Endothelial cell of umbilical vein (primary cell): ENCODE measurements around the gene BHLHE23.

Experiments
- CTCF ChIP-seq, 2 donors: IDR thresholded peaks; 1 replicate in 1 of 2; 2 replicates in 1 of 2; pipeline ENCODE4 v1.5.1; 2011; ENCODE audit warnings: low read length in 2 of 2, mild to moderate bottlenecking in 2 of 2, moderate library complexity in 2 of 2, control low read depth in 1 of 2, inconsistent platforms in 1 of 2, low read depth in 1 of 2; ENCODE audit not compliant: insufficient read depth in 1 of 2; ENCODE audit errors: extremely low read depth in 1 of 2
- EZH2 ChIP-seq: IDR thresholded peaks from 2 replicates; pipeline ENCODE4 v1.6.1; 2012; ENCODE audit warnings: borderline replicate concordance, low read depth, mild to moderate bottlenecking, moderate library complexity, low read length, inconsistent platforms; ENCODE audit not compliant: severe bottlenecking
- GATA2 ChIP-seq: IDR thresholded peaks from 2 replicates; pipeline ENCODE4 v1.7.0; 2011; ENCODE audit warnings: low read depth, mild to moderate bottlenecking, moderate library complexity, mixed read lengths, low read length; ENCODE audit not compliant: insufficient read length, insufficient read depth
- JUN ChIP-seq: IDR thresholded peaks from 2 replicates; pipeline ENCODE4 v1.6.1; 2011; ENCODE audit warnings: borderline replicate concordance, low read depth; ENCODE audit not compliant: insufficient read length, insufficient read depth
- POLR2AphosphoS5 ChIP-seq: IDR thresholded peaks from 2 replicates; pipeline ENCODE4 v1.6.1; 2012; ENCODE audit warnings: low read depth, mild to moderate bottlenecking, control low read depth, low read length, moderate library complexity; ENCODE audit not compliant: insufficient read depth

DNA sequence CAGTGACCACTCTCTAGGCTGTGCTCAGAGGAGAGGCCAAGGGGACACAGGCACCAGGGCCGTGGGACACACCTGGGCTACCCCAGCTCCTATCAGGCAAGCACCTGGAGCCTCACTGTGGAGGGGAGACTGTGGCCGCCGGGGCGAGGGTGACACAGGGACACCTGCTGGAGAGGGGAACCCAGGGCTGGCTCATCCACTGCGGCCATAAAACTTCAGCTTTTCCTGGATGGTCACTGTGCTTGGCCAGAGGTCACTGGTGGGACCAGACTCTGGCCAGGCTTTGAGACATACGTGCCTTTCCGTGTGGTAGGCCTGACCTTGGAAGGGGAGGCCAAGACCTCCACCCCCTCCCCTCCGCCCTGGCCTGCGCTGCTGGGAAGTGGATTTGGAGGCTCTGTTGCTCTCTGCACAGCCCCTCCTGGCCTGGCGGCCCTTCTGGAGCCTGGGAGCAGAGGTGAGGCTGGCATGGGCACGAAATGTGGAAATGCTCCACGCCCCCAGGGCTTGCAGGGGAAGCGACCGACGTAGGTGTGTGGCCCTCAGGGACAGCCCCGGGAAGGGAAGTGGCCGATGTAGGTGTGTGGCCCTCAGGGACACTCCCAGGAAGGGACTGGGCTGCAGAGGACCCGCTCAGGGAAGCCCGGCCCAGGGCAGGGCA, 42.9 kb upstream of the BHLHE23 start:
- no peak for TF ChIP-seq CTCF (IDR thresholded peaks at IDR 0.05; ENCODE audit: extremely low read depth in 1 of 2, insufficient read depth in 1 of 2, low read depth in 1 of 2, low read length in 2 of 2)
- no peak for TF ChIP-seq GATA2
- TF ChIP-seq POLR2AphosphoS5, result no peak
- no peak for TF ChIP-seq EZH2
- TF ChIP-seq JUN, result no peak
